HL-60 (cell line): ENCODE results near the gene CCDC38.

Source experiments
- DNase-seq, 2 experiments: peaks; one replicate each; pipeline ENCODE4 v3.0.0-alpha.2; 2010 to 2020; ENCODE audit warnings: low read depth in 1 of 2, low spot score in 1 of 2
- H3K27ac ChIP-seq: fragments of 250-450 bp; sonication (Bioruptor Pico); replicated peaks from 2 replicates; pipeline ENCODE4 v1.5.1; 2020; ENCODE audit warnings: mild to moderate bottlenecking, moderate library complexity
- H3K27me3 ChIP-seq: fragments of 250-450 bp; sonication (Bioruptor Pico); 2 replicates; pipeline ENCODE4 v1.5.1; 2021; ENCODE audit warnings: mild to moderate bottlenecking, moderate library complexity; ENCODE audit not compliant: insufficient read depth, poor library complexity, severe bottlenecking
- H3K4me3 ChIP-seq: replicated peaks from 2 replicates; pipeline ENCODE4 v1.5.1; 2011; ENCODE audit warnings: mild to moderate bottlenecking, control low read depth, low read length; ENCODE audit not compliant: insufficient read depth
- CTCF ChIP-seq: IDR thresholded peaks from one replicate; pipeline ENCODE4 v1.5.1; 2011; ENCODE audit warnings: low read length, control low read depth, inconsistent platforms; ENCODE audit not compliant: insufficient read depth
- GABPA ChIP-seq: IDR thresholded peaks from 2 replicates; pipeline ENCODE4 v1.6.1; 2012; ENCODE audit warnings: low read depth
- POLR2AphosphoS5 ChIP-seq: IDR thresholded peaks from 2 replicates; pipeline ENCODE4 v1.6.1; 2012; ENCODE audit warnings: low read depth
- REST ChIP-seq: IDR thresholded peaks from 2 replicates; pipeline ENCODE4 v1.6.1; 2012; ENCODE audit warnings: low read depth; ENCODE audit not compliant: insufficient replicate concordance
- SPI1 ChIP-seq: IDR thresholded peaks from 2 replicates; pipeline ENCODE4 v1.6.1; 2012; ENCODE audit warnings: low read depth, mild to moderate bottlenecking, borderline replicate concordance

Gene CCDC38

GRCh38 chr12:95882080-95882479, 60.3 kb downstream of the CCDC38 start:
- no peak overlapping the region for H3K4me3 ChIP-seq
- no peak overlapping the region for H3K27ac ChIP-seq
- DNase-seq, result no peak
- no peak for TF ChIP-seq GABPA
- no peak for TF ChIP-seq POLR2AphosphoS5
- no peak for TF ChIP-seq CTCF
- no peak for TF ChIP-seq REST
- TF ChIP-seq SPI1, result no peak
- H3K27me3 ChIP-seq, result no peaks in the 10 kb centered on the region

GRCh38 chr12:95881331-95881955, 61.0 kb downstream of the CCDC38 start:
- no peak for TF ChIP-seq REST
- TF ChIP-seq GABPA, result no peak
- TF ChIP-seq POLR2AphosphoS5, result no peak
- no peak for TF ChIP-seq SPI1
- no peak for TF ChIP-seq CTCF
- DNase-seq, result no peak
- H3K27ac ChIP-seq, result no peak overlapping the region

GRCh38 chr12:95880895-95881294, 61.5 kb downstream of the CCDC38 start:
- Histone ChIP-seq H3K4me3 (no peak overlapping the region), H3K27ac (no peak overlapping the region), H3K27me3 (no peaks in the 10 kb centered on the region)
- no peak for DNase-seq
- no peak for TF ChIP-seq CTCF
- TF ChIP-seq POLR2AphosphoS5, result no peak
- TF ChIP-seq SPI1, result no peak
- TF ChIP-seq GABPA, result no peak
- no peak for TF ChIP-seq REST

More at GRCh38 chr12:95881331-95881955, 61.0 kb downstream of the CCDC38 start:
- no peaks in the 10 kb centered on the region for H3K27me3 ChIP-seq
- H3K4me3 ChIP-seq, result no peak overlapping the region
